ENCODE data around the gene CDKAL1.
"Not testable (repeated sequence)": the region's sequence is repeated elsewhere in the genome, so short reads cannot be mapped to it uniquely, and the experiment has no call there.

The CDKAL1 gene

GRCh38 chr6:20594299-20594853 lies 60.1 kb downstream of the CDKAL1 start:
- not testable (repeated sequence) for DNase-seq (ENCODE audit: low spot score)

- DNase-seq (ENCODE audit: low spot score) = no peak
Observed at GRCh38 chr6:20599302-20600051, 65.2 kb downstream of the CDKAL1 start.

DNA sequence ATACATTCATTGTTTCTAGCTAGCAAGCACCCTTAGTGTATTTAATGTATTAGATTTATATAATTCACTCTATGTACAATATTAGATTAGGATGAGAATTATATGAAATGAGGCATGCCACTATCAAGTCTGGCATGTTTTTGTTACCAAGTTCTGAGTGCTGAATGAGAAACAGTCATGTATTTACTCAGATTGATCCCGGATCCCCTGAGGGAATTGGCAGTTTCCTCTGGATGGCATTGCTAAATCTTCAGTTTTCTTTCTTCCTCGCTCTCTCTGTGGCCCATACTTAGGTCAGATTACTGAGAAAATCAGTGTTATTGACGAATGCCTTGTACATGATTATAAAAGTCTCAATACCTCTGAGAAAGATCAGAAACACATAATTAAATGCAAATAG lies 66.6 kb downstream of the CDKAL1 start:
- no peak for DNase-seq (ENCODE audit: low spot score)

GRCh38 chr6:20604159-20604558 lies 69.9 kb downstream of the CDKAL1 start:
- no peak for DNase-seq (ENCODE audit: low spot score)

- no peak for DNase-seq (ENCODE audit: low spot score)
Observed at GRCh38 chr6:20605061-20605460, 70.8 kb downstream of the CDKAL1 start.

GRCh38 chr6:20605581-20605980 lies 71.3 kb downstream of the CDKAL1 start:
- no peak for DNase-seq (ENCODE audit: low spot score)

GRCh38 chr6:20606831-20607230 lies 72.6 kb downstream of the CDKAL1 start:
- no peak for DNase-seq (ENCODE audit: low spot score)

GRCh38 chr6:20608356-20608755 lies 74.1 kb downstream of the CDKAL1 start:
- DNase-seq (ENCODE audit: low spot score) = no peak

DNA sequence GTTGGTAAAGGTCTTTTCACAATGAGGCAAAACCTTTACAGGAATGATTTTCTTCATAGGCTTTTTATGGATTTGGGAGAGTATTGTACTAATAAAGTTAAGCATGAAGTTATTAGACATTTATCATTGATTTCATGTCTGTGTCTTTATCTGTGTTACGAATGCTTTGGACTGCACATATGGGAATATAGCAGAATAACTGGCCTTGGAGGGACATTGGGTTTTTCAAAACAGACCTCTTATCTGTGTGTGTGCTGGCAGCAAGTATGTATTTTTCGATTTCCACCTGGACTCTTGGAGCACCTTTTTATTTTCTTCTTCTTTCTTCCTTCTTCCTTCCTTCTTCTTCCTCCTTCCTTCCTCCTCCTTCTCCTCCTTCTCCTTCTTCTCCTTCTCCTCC lies 74.6 kb downstream of the CDKAL1 start:
- no peak for DNase-seq (ENCODE audit: low spot score)

GRCh38 chr6:20609924-20610323 lies 75.7 kb downstream of the CDKAL1 start:
- not testable (repeated sequence) for DNase-seq (ENCODE audit: low spot score)

- DNase-seq (ENCODE audit: low spot score) = no peak
Observed at GRCh38 chr6:20610636-20611370, 76.5 kb downstream of the CDKAL1 start.

DNA sequence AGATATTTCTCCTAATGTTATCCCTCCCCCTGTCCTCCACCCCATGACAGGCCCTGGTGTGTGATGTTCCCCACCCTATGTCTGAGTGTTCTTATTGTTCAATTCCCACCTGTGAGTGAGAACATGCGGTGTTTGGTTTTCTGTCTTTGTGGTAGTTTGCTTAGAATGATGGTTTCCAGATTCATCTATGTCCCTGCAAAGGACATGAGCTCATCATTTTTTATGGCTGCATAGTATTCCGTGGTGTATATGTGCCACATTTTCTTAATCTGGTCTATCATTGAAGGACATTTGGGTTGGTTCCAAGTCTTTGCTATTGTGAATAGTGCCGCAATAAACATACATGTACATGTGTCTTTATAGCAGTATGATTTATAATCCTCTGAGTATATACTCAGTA lies 83.3 kb downstream of the CDKAL1 start:
- not testable (repeated sequence) for DNase-seq (ENCODE audit: low spot score)

DNA sequence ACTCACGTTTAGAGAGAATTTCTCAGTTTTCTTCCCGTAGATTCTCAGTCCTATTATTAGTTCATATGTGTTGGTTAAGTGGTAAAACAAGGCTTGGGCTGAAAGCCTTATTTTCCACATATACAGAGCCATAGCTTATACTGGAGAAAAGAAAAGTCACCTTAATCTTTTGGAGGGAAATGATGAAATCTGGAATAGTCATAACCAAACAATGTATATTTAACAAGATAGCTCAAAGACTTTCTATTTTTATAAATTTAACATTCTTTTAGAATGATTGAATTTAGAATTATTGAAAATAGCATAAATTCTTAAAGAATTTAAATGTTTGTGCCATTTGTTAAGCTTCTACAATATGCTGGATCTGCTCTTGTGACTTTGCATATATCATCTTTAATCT lies 85.8 kb downstream of the CDKAL1 start:
- no peak for DNase-seq (ENCODE audit: low spot score)

- no peak for DNase-seq (ENCODE audit: low spot score)
Observed at GRCh38 chr6:20623761-20624160, 89.5 kb downstream of the CDKAL1 start.

- no peak for DNase-seq (ENCODE audit: low spot score)
Observed at GRCh38 chr6:20626165-20626564, 91.9 kb downstream of the CDKAL1 start.

GRCh38 chr6:20629509-20629908 lies 95.3 kb downstream of the CDKAL1 start:
- no peak for DNase-seq (ENCODE audit: low spot score)

DNA sequence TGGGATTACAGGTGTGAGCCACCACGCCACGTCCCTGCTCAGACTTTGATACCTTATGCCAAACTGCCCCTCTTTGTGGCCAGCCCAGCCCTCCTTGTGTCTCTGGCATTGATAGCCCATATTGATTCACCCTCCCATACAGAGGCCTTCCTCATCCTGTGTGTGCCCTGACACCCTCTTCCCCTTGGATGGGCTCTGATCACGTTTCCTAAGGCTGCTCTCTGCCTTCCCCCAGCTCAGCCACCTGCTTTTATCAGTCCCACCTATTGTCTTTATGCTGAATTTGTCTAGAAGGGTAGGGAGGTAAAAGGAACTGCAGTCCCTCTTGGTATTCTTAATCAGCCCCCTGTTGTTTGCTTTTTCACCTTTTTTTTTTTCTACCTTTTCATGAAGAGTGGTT lies 95.9 kb downstream of the CDKAL1 start:
- no peak for DNase-seq (ENCODE audit: low spot score)

DNA sequence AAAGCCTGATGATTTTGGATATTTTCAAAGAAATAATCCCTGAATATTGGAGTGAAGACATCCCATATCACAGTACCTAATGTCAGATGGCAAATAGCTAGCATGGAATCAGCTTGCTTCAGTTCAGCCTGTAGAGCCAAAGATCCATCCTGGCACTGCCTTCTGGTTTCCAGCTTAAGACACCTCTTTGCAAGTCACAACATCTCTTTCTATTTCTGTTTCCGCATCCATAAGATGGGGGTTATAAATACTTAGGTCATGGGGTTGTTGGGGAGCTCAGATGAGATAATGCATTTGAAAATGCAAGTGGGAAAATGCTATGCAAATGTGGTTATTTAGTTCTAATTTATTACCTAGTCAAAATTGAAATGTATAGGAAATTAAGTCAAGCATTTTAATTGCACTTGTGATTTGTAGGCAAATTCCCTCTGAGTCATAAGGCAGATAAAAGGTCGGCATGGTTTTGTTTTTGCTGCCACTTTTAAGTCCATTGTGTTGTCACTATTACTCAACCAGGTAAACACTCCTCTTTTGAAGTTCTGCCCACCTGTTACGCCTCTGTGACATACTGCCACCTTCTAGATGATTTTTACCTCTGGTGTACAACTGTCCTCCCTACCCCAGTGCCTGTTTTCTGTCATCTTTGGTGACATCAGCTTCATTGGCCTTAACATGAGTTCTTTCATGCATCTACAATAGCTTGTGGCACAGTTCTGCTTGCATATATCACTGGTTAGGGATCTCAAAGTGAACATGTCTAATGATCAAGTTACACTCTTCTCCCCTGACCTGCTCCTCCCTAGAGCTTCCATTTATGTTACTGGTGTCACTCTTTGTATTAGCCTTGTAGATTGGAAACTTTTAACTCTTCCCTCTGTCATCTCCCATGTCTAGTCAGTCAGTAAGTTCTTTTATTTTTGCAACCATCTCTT lies 96.6 kb downstream of the CDKAL1 start:
- no peak for DNase-seq (ENCODE audit: low spot score)

DNA sequence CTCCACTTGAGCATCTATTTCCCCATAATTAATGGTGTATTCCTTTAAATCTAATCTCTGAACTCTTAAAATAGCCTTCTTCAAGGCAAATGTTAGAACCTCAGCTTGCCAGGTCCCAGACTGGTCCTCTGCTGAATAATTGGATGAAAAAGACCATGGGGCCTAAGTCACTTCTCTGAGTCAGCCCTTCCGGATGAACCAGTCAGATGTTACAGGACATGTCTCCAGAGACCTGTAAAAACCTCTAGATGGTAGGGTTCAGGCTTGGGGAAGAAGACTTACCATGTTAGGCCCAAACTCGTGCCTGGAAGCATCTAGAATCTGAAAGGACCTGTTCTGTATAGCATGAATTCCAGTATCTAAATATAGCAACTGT lies 97.3 kb downstream of the CDKAL1 start:
- no peak for DNase-seq (ENCODE audit: low spot score)

- DNase-seq (ENCODE audit: low spot score) = no peak
Observed at GRCh38 chr6:20632696-20633095, 98.4 kb downstream of the CDKAL1 start.

- DNase-seq (ENCODE audit: low spot score) = no peak
Observed at GRCh38 chr6:20633566-20634340, 99.5 kb downstream of the CDKAL1 start.

Measured in COLO829 (cell line).